Muscle of arm (tissue), 12 donors: ENCODE data around the gene CTIF. TPM values are rescaled to one million over a fixed set of nuclear protein-coding genes. Genes with fewer than 3 reads are reported as not detected.

Experiments used
- DNase-seq: peaks from one replicate; pipeline ENCODE4 v3.0.0-alpha.2; 2013
- polyA plus RNA-seq, 12 donors: library from polyadenylated mRNA; unstranded; fragments of 120-200 nt; gene quantifications; one replicate each; pipeline ENCODE4 v1.2.1, GENCODE V29; 2013; ENCODE audit not compliant: insufficient read length in 12 of 12

Gene CTIF
- polyA plus RNA-seq, 12 donors = 24.5 to 46.3 (median 38.0) TPM; not detected in 1

- DNase-seq = no peak
Observed at GRCh38 chr18:48530399-48531081, 8.3 kb upstream of the CTIF start.

GRCh38 chr18:48531082-48531403 is 7.8 kb upstream of the CTIF start:
- DNase-seq = no peak

- no peak for DNase-seq
Observed at GRCh38 chr18:48531908-48532307, 6.9 kb upstream of the CTIF start.

GRCh38 chr18:48533340-48534070 is 5.3 kb upstream of the CTIF start:
- DNase-seq = no peak

GRCh38 chr18:48534364-48534763 is 4.5 kb upstream of the CTIF start:
- no peak for DNase-seq

- DNase-seq = no peak
Observed at GRCh38 chr18:48535956-48536355, 2.9 kb upstream of the CTIF start.

- no peak for DNase-seq
Observed at GRCh38 chr18:48536516-48536915, 2.3 kb upstream of the CTIF start.

GRCh38 chr18:48539406-48540250 is 797 bp downstream of the CTIF start:
- DNase-seq = peak; percentile 55

GRCh38 chr18:48540251-48541025 is 1.6 kb downstream of the CTIF start:
- DNase-seq = peak; percentile 58

- peak; percentile 67 for DNase-seq
Observed at GRCh38 chr18:48541026-48541746, 2.4 kb downstream of the CTIF start.

- no peak for DNase-seq
Observed at GRCh38 chr18:48541747-48542400, 3.0 kb downstream of the CTIF start.

- no peak for DNase-seq
Observed at GRCh38 chr18:48542513-48543181, 3.8 kb downstream of the CTIF start.

- no peak for DNase-seq
Observed at GRCh38 chr18:48543228-48543627, 4.4 kb downstream of the CTIF start.

- DNase-seq = no peak
Observed at GRCh38 chr18:48544116-48544515, 5.3 kb downstream of the CTIF start.

GRCh38 chr18:48544661-48545415 is 6.0 kb downstream of the CTIF start:
- DNase-seq = no peak

- DNase-seq = peak; percentile 57
Observed at GRCh38 chr18:48545757-48546321, 7.0 kb downstream of the CTIF start.

- no peak for DNase-seq
Observed at GRCh38 chr18:48546396-48546795, 7.6 kb downstream of the CTIF start.

GRCh38 chr18:48547531-48547981 is 8.7 kb downstream of the CTIF start:
- no peak for DNase-seq
